DND-41 (cell line): ENCODE results near the gene RACK1.

Experiments
- CTCF ChIP-seq: IDR thresholded peaks from 2 replicates; pipeline ENCODE4 v1.5.1; 2012; ENCODE audit warnings: borderline replicate concordance, low read length, moderate library complexity, mild to moderate bottlenecking; ENCODE audit not compliant: poor library complexity, severe bottlenecking; ENCODE audit errors: extremely low read depth
- EZH2 ChIP-seq: IDR thresholded peaks from 3 replicates; pipeline ENCODE4 v1.6.1; 2012; ENCODE audit warnings: borderline replicate concordance, low read depth, mild to moderate bottlenecking, moderate library complexity, low read length, inconsistent platforms; ENCODE audit not compliant: severe bottlenecking

- TF ChIP-seq CTCF (no peak), EZH2 (no peak)
Observed at GRCh38 chr5:181261320-181262049, 17.8 kb upstream of the RACK1 start.
